ENCODE data around the gene TBC1D9B.
A peak's percentile ranks its signal among the peaks of the same experiment; 100 is the strongest.

Gene TBC1D9B

GRCh38 chr5:179879690-179880010, 28.0 kb downstream of the TBC1D9B start:
- Histone ChIP-seq H3K4me3 (ENCODE audit: control insufficient read depth in 1 of 7, extremely low read depth in 1 of 7, insufficient read depth in 4 of 7, low read depth in 2 of 7, low read length in 6 of 7) (no peak overlapping the region), H3K4me1 (ENCODE audit: control extremely low read depth in 1 of 4, control insufficient read depth in 4 of 4, insufficient read depth in 4 of 4, low read length in 3 of 4) (no peaks in the 10 kb centered on the region), H3K36me3 (ENCODE audit: control insufficient read depth in 4 of 4, insufficient read depth in 4 of 4, low read length in 3 of 4) (peaks cover 15 to 80% (median 63%) of the 10 kb centered on the region in 4 experiments), H3K9me3 (ENCODE audit: control extremely low read depth in 1 of 5, control insufficient read depth in 4 of 5, insufficient read depth in 2 of 5, low read depth in 1 of 5, low read length in 4 of 5) (peaks cover 5 to 26% (median 21%) of the 10 kb centered on the region in 5 experiments), H3K27me3 (replicated peaks in 2 of 5; ENCODE audit: control insufficient read depth in 4 of 5, insufficient read depth in 5 of 5, low read length in 4 of 5) (no peaks in the 10 kb centered on the region), H3K27ac (ENCODE audit: insufficient read depth in 1 of 2, low read depth in 1 of 2, low read length in 2 of 2, poor library complexity in 1 of 2, severe bottlenecking in 2 of 2) (no peak overlapping the region)
- POLR2A ChIA-PET: no interaction called here
- no peak for DNase-seq
- WGBS (ENCODE audit: insufficient coverage): 97% methylated on average over 12 of the region's 13 CpGs
- CTCF ChIA-PET: interaction anchor here (1.0 to 1.7 kb wide), 2 partner anchors 11 to 45 kb away, joined by 3 to 4 read pairs; no protein-coding TSS in a partner anchor

- Histone ChIP-seq H3K27me3 (replicated peaks in 2 of 5; ENCODE audit: control insufficient read depth in 4 of 5, insufficient read depth in 5 of 5, low read length in 4 of 5) (no peaks in the 10 kb centered on the region), H3K27ac (ENCODE audit: insufficient read depth in 1 of 2, low read depth in 1 of 2, low read length in 2 of 2, poor library complexity in 1 of 2, severe bottlenecking in 2 of 2) (no peak overlapping the region), H3K4me3 (ENCODE audit: control insufficient read depth in 1 of 7, extremely low read depth in 1 of 7, insufficient read depth in 4 of 7, low read depth in 2 of 7, low read length in 6 of 7) (no peak overlapping the region), H3K9me3 (ENCODE audit: control extremely low read depth in 1 of 5, control insufficient read depth in 4 of 5, insufficient read depth in 2 of 5, low read depth in 1 of 5, low read length in 4 of 5) (peaks cover 5 to 21% (median 16%) of the 10 kb centered on the region in 5 experiments), H3K4me1 (ENCODE audit: control extremely low read depth in 1 of 4, control insufficient read depth in 4 of 4, insufficient read depth in 4 of 4, low read length in 3 of 4) (no peaks in the 10 kb centered on the region), H3K36me3 (ENCODE audit: control insufficient read depth in 4 of 4, insufficient read depth in 4 of 4, low read length in 3 of 4) (peaks cover 14 to 80% (median 61%) of the 10 kb centered on the region in 4 experiments)
- POLR2A ChIA-PET: no interaction called here
- no peak for DNase-seq
- WGBS (ENCODE audit: insufficient coverage): 98% methylated on average over 31 of the region's 31 CpGs
- CTCF ChIA-PET: interaction anchor here (1.0 kb wide), 1 partner anchor 45 kb away, joined by 4 read pairs; no protein-coding TSS in a partner anchor
Measured at GRCh38 chr5:179879003-179879689, 28.6 kb downstream of the TBC1D9B start.

- POLR2A ChIA-PET: interaction anchor here (0.6 kb wide), 1 partner anchor 126 kb away, joined by 3 read pairs; no protein-coding TSS in a partner anchor
- Histone ChIP-seq H3K27me3 (replicated peaks in 2 of 5; ENCODE audit: control insufficient read depth in 4 of 5, insufficient read depth in 5 of 5, low read length in 4 of 5) (no peaks in the 10 kb centered on the region), H3K4me1 (ENCODE audit: control extremely low read depth in 1 of 4, control insufficient read depth in 4 of 4, insufficient read depth in 4 of 4, low read length in 3 of 4) (no peaks in the 10 kb centered on the region), H3K9me3 (ENCODE audit: control extremely low read depth in 1 of 5, control insufficient read depth in 4 of 5, insufficient read depth in 2 of 5, low read depth in 1 of 5, low read length in 4 of 5) (peaks cover 2 to 13% (median 8%) of the 10 kb centered on the region in 5 experiments), H3K4me3 (ENCODE audit: control insufficient read depth in 1 of 7, extremely low read depth in 1 of 7, insufficient read depth in 4 of 7, low read depth in 2 of 7, low read length in 6 of 7) (no peak overlapping the region), H3K36me3 (ENCODE audit: control insufficient read depth in 4 of 4, insufficient read depth in 4 of 4, low read length in 3 of 4) (peaks cover 11 to 80% (median 58%) of the 10 kb centered on the region in 4 experiments), H3K27ac (ENCODE audit: insufficient read depth in 1 of 2, low read depth in 1 of 2, low read length in 2 of 2, poor library complexity in 1 of 2, severe bottlenecking in 2 of 2) (peak overlapping the region in 1 of 2 experiments; percentile 15)
- 98% methylated on average over 26 of the region's 26 CpGs for WGBS (ENCODE audit: insufficient coverage)
- DNase-seq: no peak
- CTCF ChIA-PET: interaction anchor here (0.6 kb wide), 2 partner anchors 9 to 194 kb away, joined by 3 read pairs; no protein-coding TSS in a partner anchor
Measured at GRCh38 chr5:179878222-179879002, 29.3 kb downstream of the TBC1D9B start.

GRCh38 chr5:179876610-179876952, 31.1 kb downstream of the TBC1D9B start:
- H3K36me3 ChIP-seq (ENCODE audit: control insufficient read depth in 4 of 4, insufficient read depth in 4 of 4, low read length in 3 of 4): peaks cover 6 to 82% (median 63%) of the 10 kb centered on the region in 4 experiments
- no peaks in the 10 kb centered on the region for H3K9me3 ChIP-seq (ENCODE audit: control extremely low read depth in 1 of 5, control insufficient read depth in 4 of 5, insufficient read depth in 2 of 5, low read depth in 1 of 5, low read length in 4 of 5)
- H3K4me3 ChIP-seq (ENCODE audit: control insufficient read depth in 1 of 7, extremely low read depth in 1 of 7, insufficient read depth in 4 of 7, low read depth in 2 of 7, low read length in 6 of 7): no peak overlapping the region
- no peaks in the 10 kb centered on the region for H3K4me1 ChIP-seq (ENCODE audit: control extremely low read depth in 1 of 4, control insufficient read depth in 4 of 4, insufficient read depth in 4 of 4, low read length in 3 of 4)
- H3K27me3 ChIP-seq (replicated peaks in 2 of 5; ENCODE audit: control insufficient read depth in 4 of 5, insufficient read depth in 5 of 5, low read length in 4 of 5): no peaks in the 10 kb centered on the region
- no peak overlapping the region for H3K27ac ChIP-seq (ENCODE audit: insufficient read depth in 1 of 2, low read depth in 1 of 2, low read length in 2 of 2, poor library complexity in 1 of 2, severe bottlenecking in 2 of 2)
- 100% methylated on average over 1 of the region's 3 CpGs for WGBS (ENCODE audit: insufficient coverage)
- ChIA-PET CTCF (interaction anchor here (0.9 kb wide), 1 partner anchor 25 kb away, joined by 3 read pairs; no protein-coding TSS in a partner anchor), POLR2A (no interaction called here)
- DNase-seq: no peak

GRCh38 chr5:179875741-179876609, 31.7 kb downstream of the TBC1D9B start:
- 96% methylated on average over 10 of the region's 16 CpGs for WGBS (ENCODE audit: insufficient coverage)
- H3K27me3 ChIP-seq (replicated peaks in 2 of 5; ENCODE audit: control insufficient read depth in 4 of 5, insufficient read depth in 5 of 5, low read length in 4 of 5): no peaks in the 10 kb centered on the region
- POLR2A ChIA-PET: no interaction called here
- DNase-seq: no peak
- CTCF ChIA-PET: interaction anchor here (0.9 kb wide), 1 partner anchor 26 kb away, joined by 3 read pairs; no protein-coding TSS in a partner anchor
- H3K36me3 ChIP-seq (ENCODE audit: control insufficient read depth in 4 of 4, insufficient read depth in 4 of 4, low read length in 3 of 4): peaks cover 6 to 83% (median 65%) of the 10 kb centered on the region in 4 experiments
- H3K9me3 ChIP-seq (ENCODE audit: control extremely low read depth in 1 of 5, control insufficient read depth in 4 of 5, insufficient read depth in 2 of 5, low read depth in 1 of 5, low read length in 4 of 5): no peaks in the 10 kb centered on the region
- no peaks in the 10 kb centered on the region for H3K4me1 ChIP-seq (ENCODE audit: control extremely low read depth in 1 of 4, control insufficient read depth in 4 of 4, insufficient read depth in 4 of 4, low read length in 3 of 4)
- H3K27ac ChIP-seq (ENCODE audit: insufficient read depth in 1 of 2, low read depth in 1 of 2, low read length in 2 of 2, poor library complexity in 1 of 2, severe bottlenecking in 2 of 2): no peak overlapping the region
- no peak overlapping the region for H3K4me3 ChIP-seq (ENCODE audit: control insufficient read depth in 1 of 7, extremely low read depth in 1 of 7, insufficient read depth in 4 of 7, low read depth in 2 of 7, low read length in 6 of 7)

GRCh38 chr5:179874536-179875292, 33.0 kb downstream of the TBC1D9B start:
- POLR2A ChIA-PET: interaction anchor here (1.0 kb wide), 1 partner anchor 9 kb away, joined by 3 read pairs; no protein-coding TSS in a partner anchor
- Histone ChIP-seq H3K27ac (ENCODE audit: insufficient read depth in 1 of 2, low read depth in 1 of 2, low read length in 2 of 2, poor library complexity in 1 of 2, severe bottlenecking in 2 of 2) (no peak overlapping the region), H3K36me3 (ENCODE audit: control insufficient read depth in 4 of 4, insufficient read depth in 4 of 4, low read length in 3 of 4) (peaks cover 6 to 86% (median 69%) of the 10 kb centered on the region in 4 experiments), H3K9me3 (ENCODE audit: control extremely low read depth in 1 of 5, control insufficient read depth in 4 of 5, insufficient read depth in 2 of 5, low read depth in 1 of 5, low read length in 4 of 5) (no peaks in the 10 kb centered on the region), H3K27me3 (replicated peaks in 2 of 5; ENCODE audit: control insufficient read depth in 4 of 5, insufficient read depth in 5 of 5, low read length in 4 of 5) (no peaks in the 10 kb centered on the region), H3K4me1 (ENCODE audit: control extremely low read depth in 1 of 4, control insufficient read depth in 4 of 4, insufficient read depth in 4 of 4, low read length in 3 of 4) (no peaks in the 10 kb centered on the region), H3K4me3 (ENCODE audit: control insufficient read depth in 1 of 7, extremely low read depth in 1 of 7, insufficient read depth in 4 of 7, low read depth in 2 of 7, low read length in 6 of 7) (no peak overlapping the region)
- WGBS (ENCODE audit: insufficient coverage): 96% methylated on average over 28 of the region's 28 CpGs
- DNase-seq: no peak
- CTCF ChIA-PET: interaction anchor here (1.2 to 1.9 kb wide), 2 partner anchors 32 to 79 kb away, joined by 3 to 4 read pairs; no protein-coding TSS in a partner anchor
